ENCODE results near the gene JPH2. TPM values are rescaled to one million over a fixed set of nuclear protein-coding genes. Genes with fewer than 3 reads are reported as not detected.

Gene JPH2
- total RNA-seq, 1 donor from 2014 or later: not detected

DNA sequence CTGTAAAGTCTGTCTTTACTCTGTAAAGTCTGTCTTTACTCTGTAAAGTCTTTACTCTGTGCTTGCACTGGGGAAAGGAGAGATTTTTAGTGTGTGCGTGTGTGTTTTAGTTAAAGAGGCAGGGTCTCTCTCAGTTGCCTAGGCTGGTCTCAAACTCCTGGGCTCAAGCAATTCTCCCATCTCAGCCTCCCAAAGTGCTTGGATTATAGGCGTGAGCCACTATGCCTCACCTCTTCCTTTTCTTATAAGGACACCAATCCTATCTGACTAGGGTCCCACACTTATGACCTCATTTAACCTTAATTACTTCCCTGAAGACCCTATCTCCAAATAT, 93.8 kb downstream of the JPH2 start:
- H3K4me3 Mint-ChIP-seq: no peak overlapping the region
- ChIA-PET CTCF (no interaction called here), POLR2A (no interaction called here)
- ATAC-seq (ENCODE audit: low read depth) (no peak), DNase-seq (no peak)
- H3K36me3 Mint-ChIP-seq (ENCODE audit: low read depth): no peaks in the 10 kb centered on the region
- H3K9me3 Mint-ChIP-seq: no peaks in the 10 kb centered on the region
- no peak overlapping the region for H3K27ac Mint-ChIP-seq
- peaks cover 24% of the 10 kb centered on the region for H3K27me3 Mint-ChIP-seq
- peaks cover 3% of the 10 kb centered on the region for H3K4me1 Mint-ChIP-seq
- intact Hi-C loops (cut with micrococcal nuclease): loop anchor here (1.0 kb wide), 1 partner anchor 644 kb away; no protein-coding TSS in a partner anchor
- TF ChIP-seq, protein P1, sequence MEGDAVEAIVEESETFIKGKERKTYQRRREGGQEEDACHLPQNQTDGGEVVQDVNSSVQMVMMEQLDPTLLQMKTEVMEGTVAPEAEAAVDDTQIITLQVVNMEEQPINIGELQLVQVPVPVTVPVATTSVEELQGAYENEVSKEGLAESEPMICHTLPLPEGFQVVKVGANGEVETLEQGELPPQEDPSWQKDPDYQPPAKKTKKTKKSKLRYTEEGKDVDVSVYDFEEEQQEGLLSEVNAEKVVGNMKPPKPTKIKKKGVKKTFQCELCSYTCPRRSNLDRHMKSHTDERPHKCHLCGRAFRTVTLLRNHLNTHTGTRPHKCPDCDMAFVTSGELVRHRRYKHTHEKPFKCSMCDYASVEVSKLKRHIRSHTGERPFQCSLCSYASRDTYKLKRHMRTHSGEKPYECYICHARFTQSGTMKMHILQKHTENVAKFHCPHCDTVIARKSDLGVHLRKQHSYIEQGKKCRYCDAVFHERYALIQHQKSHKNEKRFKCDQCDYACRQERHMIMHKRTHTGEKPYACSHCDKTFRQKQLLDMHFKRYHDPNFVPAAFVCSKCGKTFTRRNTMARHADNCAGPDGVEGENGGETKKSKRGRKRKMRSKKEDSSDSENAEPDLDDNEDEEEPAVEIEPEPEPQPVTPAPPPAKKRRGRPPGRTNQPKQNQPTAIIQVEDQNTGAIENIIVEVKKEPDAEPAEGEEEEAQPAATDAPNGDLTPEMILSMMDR (IDR thresholded peaks at IDR 0.05): no peak

DNA sequence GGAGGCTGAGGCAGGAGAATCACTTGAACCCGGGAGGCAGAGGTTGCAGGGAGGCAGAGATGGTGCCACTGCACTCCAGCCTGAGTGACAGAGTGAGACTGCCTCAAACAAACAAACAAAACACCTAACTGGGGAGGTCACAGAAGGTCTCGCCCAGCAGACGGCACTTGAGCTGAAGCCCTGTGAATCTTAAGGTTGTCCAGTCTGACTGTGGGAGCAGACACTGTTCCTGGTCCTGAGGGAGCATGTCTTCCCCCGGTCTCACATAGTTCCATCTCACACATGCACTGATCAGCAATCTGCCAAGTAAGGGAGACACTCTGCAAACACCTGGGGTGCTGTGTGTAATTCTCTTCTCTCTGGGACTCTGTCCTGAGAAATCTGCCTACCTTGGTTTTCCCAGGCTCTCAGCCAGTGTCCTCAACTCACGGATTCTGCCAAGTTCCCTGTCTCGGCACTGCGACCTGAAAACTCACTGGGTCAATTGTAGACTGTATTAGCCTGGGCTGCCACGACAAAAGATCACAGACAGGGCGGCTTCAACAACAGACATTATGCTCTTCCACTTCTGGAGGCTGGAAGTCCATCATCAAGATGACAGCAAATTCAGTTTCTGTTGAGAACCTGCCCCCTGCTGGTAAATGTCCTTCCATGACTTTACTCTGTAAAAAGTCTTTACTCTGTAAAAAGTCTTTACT, 94.3 kb downstream of the JPH2 start:
- H3K4me1 Mint-ChIP-seq: peaks cover 3% of the 10 kb centered on the region
- ChIA-PET POLR2A (no interaction called here), CTCF (no interaction called here)
- H3K27ac Mint-ChIP-seq: no peak overlapping the region
- H3K4me3 Mint-ChIP-seq: no peak overlapping the region
- DNase-seq (no peak), ATAC-seq (ENCODE audit: low read depth) (no peak)
- peaks cover 21% of the 10 kb centered on the region for H3K27me3 Mint-ChIP-seq
- H3K9me3 Mint-ChIP-seq: no peaks in the 10 kb centered on the region
- intact Hi-C loops (cut with micrococcal nuclease): loop anchor here (1.0 kb wide), 1 partner anchor 643 kb away; no protein-coding TSS in a partner anchor
- no peaks in the 10 kb centered on the region for H3K36me3 Mint-ChIP-seq (ENCODE audit: low read depth)
- TF ChIP-seq, protein P1 (IDR thresholded peaks at IDR 0.05): no peak

DNA sequence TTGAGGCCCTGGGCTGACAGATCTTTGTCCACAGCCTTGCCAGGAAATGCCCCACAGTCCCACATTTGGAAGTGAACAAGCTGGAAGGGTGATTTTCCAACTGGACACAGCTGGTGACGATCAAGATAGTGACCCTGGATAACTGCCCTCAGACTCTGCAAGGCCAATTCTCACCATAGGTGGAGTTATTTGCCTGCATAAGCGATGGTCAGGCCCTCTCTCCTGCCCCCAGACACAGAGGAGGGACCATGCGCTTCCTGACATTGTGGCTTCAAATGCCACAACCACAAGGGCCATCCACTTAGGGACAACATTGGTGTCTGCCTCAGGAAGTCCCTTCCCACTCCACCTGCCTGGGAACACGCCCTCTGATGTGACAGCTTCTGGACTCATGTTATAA, 96.0 kb downstream of the JPH2 start:
- CTCF ChIA-PET: no interaction called here
- TF ChIP-seq, protein P1 (IDR thresholded peaks at IDR 0.05): no peak
- H3K4me1 Mint-ChIP-seq: peaks cover 3% of the 10 kb centered on the region
- POLR2A ChIA-PET: no interaction called here
- no peak for DNase-seq
- no peak overlapping the region for H3K4me3 Mint-ChIP-seq
- no peak for ATAC-seq (ENCODE audit: low read depth)
- H3K36me3 Mint-ChIP-seq (ENCODE audit: low read depth): no peaks in the 10 kb centered on the region
- peaks cover 15% of the 10 kb centered on the region for H3K27me3 Mint-ChIP-seq
- no peak overlapping the region for H3K27ac Mint-ChIP-seq
- no peaks in the 10 kb centered on the region for H3K9me3 Mint-ChIP-seq
- intact Hi-C loops (cut with micrococcal nuclease): no loop called here

DNA sequence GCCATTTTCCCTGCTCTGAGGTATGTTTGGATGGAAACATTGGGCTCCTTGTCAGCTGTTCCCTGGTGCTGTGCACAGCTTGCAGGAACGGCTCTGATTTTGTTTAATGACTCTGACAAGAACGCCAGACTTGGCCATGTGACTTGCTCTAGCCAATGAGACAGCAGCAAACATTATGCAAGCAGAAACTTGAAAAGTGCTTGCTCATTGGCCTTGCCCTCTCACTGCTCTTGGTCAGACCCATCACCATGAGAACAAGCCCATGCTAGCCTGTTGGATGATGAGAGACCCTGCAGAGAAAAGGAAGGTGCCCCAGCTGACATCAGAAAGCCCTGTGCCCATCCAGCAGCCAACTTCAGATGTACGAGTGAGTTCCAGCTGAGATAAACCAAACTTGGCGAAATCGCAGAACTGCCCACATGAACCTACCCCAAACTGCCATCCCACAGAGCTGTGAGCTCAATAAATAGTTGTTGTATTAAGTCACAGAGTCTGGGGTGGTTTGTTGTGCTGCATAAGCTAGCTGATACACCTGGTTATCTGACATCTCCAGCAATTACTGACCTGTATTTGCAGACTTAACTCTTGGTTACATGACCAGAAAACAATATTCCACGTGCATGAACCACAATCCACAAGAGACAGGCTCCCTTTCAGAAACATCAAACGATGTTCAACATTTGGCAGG, 96.9 kb downstream of the JPH2 start:
- intact Hi-C loops (cut with micrococcal nuclease): loop anchor here (10.0 kb wide), 1 partner anchor 245 kb away; no protein-coding TSS in a partner anchor
- ChIA-PET POLR2A (no interaction called here), CTCF (interaction anchor here (0.6 kb wide), 1 partner anchor 11 kb away, joined by 3 read pairs; no protein-coding TSS in a partner anchor)
- ATAC-seq (ENCODE audit: low read depth) (no peak), DNase-seq (no peak)
- Mint-ChIP-seq H3K36me3 (ENCODE audit: low read depth) (no peaks in the 10 kb centered on the region), H3K4me1 (peaks cover 3% of the 10 kb centered on the region), H3K9me3 (no peaks in the 10 kb centered on the region), H3K4me3 (no peak overlapping the region), H3K27me3 (peaks cover 12% of the 10 kb centered on the region), H3K27ac (no peak overlapping the region)
- TF ChIP-seq, protein P1 (IDR thresholded peaks at IDR 0.05): no peak

DNA sequence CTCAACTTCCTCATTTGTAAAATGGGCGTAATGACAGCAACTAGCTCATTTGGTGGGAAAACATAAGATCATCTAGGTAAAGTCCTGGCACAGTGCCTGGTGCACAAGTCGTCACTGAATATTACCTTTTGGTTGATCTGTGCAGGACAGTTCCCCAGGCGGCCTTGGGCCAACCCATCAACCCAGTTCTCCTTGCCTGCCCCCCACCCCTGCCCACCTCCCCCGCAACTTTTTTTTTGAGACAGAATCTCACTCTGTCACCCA, 99.2 kb downstream of the JPH2 start:
- intact Hi-C loops (cut with micrococcal nuclease): loop anchor here (10.0 kb wide), 1 partner anchor 243 kb away; no protein-coding TSS in a partner anchor
- Mint-ChIP-seq H3K27ac (no peak overlapping the region), H3K4me3 (no peak overlapping the region), H3K27me3 (peaks cover 5% of the 10 kb centered on the region), H3K4me1 (peaks cover 3% of the 10 kb centered on the region), H3K36me3 (ENCODE audit: low read depth) (no peaks in the 10 kb centered on the region), H3K9me3 (no peaks in the 10 kb centered on the region)
- no peak for DNase-seq
- no peak for ATAC-seq (ENCODE audit: low read depth)
- TF ChIP-seq, protein P1 (IDR thresholded peaks at IDR 0.05): no peak
- POLR2A ChIA-PET: interaction anchor here (0.6 kb wide), 1 partner anchor 303 kb away, joined by 5 read pairs; no protein-coding TSS in a partner anchor
- CTCF ChIA-PET: no interaction called here
